Large intestine (tissue), 3 donors: ENCODE measurements around the gene H2AZ2. TPM values are rescaled to one million over a fixed set of nuclear protein-coding genes. Genes with fewer than 3 reads are reported as not detected.

Source experiments
- DNase-seq, 2 donors: peaks; one replicate each; pipeline versions ENCODE4 v3.0.0 to v3.0.0-alpha.2; 2013
- H3K27ac ChIP-seq: one replicate; pipeline ENCODE4 v1.5.1; 2013; ENCODE audit warnings: low read length
- H3K27me3 ChIP-seq: 2 replicates; pipeline ENCODE4 v1.6.1; 2013; ENCODE audit warnings: low read length; ENCODE audit not compliant: control insufficient read depth, insufficient read depth
- H3K36me3 ChIP-seq: 2 replicates; pipeline ENCODE4 v1.6.1; 2013; ENCODE audit warnings: low read length; ENCODE audit not compliant: control insufficient read depth, insufficient read depth
- H3K4me1 ChIP-seq: one replicate; pipeline ENCODE4 v1.6.1; 2013; ENCODE audit warnings: low read length; ENCODE audit not compliant: control insufficient read depth, insufficient read depth
- H3K4me3 ChIP-seq: one replicate; pipeline ENCODE4 v1.5.1; 2013; ENCODE audit warnings: low read length
- H3K9me3 ChIP-seq: one replicate; pipeline ENCODE4 v1.6.1; 2013; ENCODE audit warnings: mild to moderate bottlenecking, low read depth, low read length, moderate library complexity; ENCODE audit not compliant: control insufficient read depth
- WGBS: methylation state at CpG from one replicate; pipeline ENCODE4 v1.1.5; 2013; ENCODE audit warnings: low lambda C conversion rate; ENCODE audit not compliant: insufficient coverage; 5-methylcytosine and 5-hydroxymethylcytosine counted together
- polyA plus RNA-seq: library from polyadenylated mRNA; unstranded; fragments of 120-200 nt; gene quantifications from one replicate; pipeline ENCODE4 v1.2.1, GENCODE V29; 2013

Gene H2AZ2
- polyA plus RNA-seq, 1 donor = 161 TPM

GRCh38 chr7:44885394-44886317, 37.8 kb upstream of the H2AZ2 start, which contains the start of gene PURB:
TSS of gene PURB (minus strand) at chr7:44885530. CDS start at chr7:44885348, 182 bp downstream.
- Histone ChIP-seq H3K4me1 (peaks cover 20% of the 10 kb centered on the region), H3K27ac (peak within 1 kb of the TSS; percentile 98), H3K27me3 (no peaks in the 10 kb centered on the region), H3K4me3 (peak within 1 kb of the TSS; percentile 97), H3K9me3 (peaks cover 7% of the 10 kb centered on the region), H3K36me3 (peaks cover 4% of the 10 kb centered on the region)
- WGBS = 40% methylated on average over 1 of the region's 72 CpGs
- peak; percentile 95 to 96 for DNase-seq

DNA sequence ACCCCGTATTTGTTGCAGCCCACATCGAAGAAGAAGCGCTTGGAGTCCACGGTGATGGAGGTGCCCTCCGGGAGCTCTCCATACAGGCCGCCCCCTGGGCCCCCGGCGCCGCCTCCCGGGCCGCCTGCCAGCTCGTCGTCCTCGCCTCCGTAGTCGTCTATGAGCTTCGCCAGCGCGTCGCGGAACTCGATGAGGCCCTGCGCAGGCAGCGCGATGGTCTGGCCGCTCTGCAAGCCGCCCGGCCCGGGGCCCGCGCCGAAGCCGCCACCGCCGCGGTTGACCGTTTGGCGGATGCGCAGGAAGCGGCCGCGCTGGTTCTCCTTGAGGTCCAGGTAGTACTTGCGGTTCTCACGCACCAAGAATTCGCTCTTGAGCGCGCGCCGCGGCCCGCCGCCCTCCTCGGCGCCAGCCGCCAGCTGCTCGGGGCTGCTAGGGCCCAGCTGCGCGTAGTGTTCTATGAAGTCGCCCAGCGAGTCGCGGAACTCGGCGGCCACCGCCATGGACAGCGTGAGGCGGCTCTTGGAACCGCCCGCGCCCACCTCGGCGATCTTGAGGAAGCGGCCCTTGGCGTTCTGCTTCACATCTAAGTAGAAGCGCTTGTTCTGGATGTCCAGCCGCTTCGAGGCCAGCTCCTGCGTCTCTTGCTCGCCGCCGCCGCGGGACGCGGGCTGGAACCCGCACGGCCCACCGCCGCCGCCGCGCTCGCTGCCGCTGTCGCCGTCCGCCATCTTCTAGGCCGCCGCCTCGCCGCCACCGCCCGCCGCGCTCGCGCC, 36.9 kb upstream of the H2AZ2 start:
- peaks cover 7% of the 10 kb centered on the region for H3K9me3 ChIP-seq

DNA sequence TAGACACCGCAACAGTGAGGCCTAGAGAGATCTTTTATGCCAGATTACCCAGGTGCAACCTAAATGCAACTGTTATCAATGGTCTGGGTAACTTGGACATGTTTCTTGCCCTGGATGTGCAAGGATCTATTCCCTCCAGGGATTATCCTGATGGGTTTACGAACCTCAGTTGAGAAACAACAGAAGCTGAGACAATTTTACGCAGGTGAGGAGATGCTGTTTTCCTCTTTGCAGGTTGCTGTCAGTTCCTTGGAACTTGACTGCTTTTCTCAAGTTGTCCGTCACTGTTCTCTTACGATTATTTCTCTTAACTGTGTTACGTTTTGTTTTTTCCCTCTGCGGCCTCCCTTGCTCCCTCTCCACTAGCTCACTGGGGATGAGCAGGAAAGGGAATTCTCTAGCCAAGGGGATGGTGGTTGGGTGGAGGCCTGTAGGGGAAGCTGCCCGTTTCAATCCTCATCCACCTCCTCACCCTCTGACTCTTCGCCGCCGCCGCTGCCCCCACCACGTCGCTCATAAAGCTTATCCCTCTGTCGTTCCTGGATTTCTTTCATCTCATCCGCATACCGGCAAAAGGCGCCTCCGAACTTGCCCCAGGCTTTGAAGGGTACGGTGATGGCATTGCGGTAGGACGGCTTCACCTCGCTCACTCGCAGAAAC, 36.2 kb upstream of the H2AZ2 start:
- no peak for DNase-seq
- H3K4me3 ChIP-seq = peak overlapping the region; percentile 62
- H3K4me1 ChIP-seq = peaks cover 20% of the 10 kb centered on the region
- H3K9me3 ChIP-seq = peaks cover 7% of the 10 kb centered on the region
- WGBS = no CpG with 5 or more reads among the region's 24 CpGs
- peak overlapping the region; percentile 89 for H3K27ac ChIP-seq
- peaks cover 7% of the 10 kb centered on the region for H3K36me3 ChIP-seq
- H3K27me3 ChIP-seq = no peaks in the 10 kb centered on the region

More for the DNA sequence above, 36.9 kb upstream of the H2AZ2 start:
- WGBS = 0% methylated on average over 3 of the region's 107 CpGs
- H3K36me3 ChIP-seq = peaks cover 7% of the 10 kb centered on the region
- peak overlapping the region; percentile 62 for H3K4me3 ChIP-seq
- DNase-seq = peak; percentile 35 to 78
- H3K4me1 ChIP-seq = peaks cover 20% of the 10 kb centered on the region
- no peaks in the 10 kb centered on the region for H3K27me3 ChIP-seq
- peak overlapping the region; percentile 89 for H3K27ac ChIP-seq

DNA sequence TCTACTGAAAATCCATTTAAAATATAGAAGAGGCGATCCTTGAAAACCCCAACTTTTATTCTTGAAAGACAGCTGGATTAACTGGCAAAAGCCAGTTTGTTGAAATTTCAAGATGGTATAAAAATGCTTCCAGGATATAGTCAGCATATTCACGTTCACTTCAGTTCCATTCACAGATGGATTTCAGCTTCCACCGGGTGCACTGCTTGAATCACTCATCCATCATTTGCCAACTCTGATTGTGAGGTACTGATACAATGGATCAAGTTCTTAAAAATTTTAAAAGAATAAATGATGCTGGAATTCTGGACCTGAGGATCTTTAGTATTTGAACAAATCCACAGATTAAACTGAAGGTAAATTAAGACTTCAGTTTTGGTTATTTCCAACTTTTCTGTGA, 35.0 kb upstream of the H2AZ2 start:
- H3K4me3 ChIP-seq = no peak overlapping the region
- no peaks in the 10 kb centered on the region for H3K27me3 ChIP-seq
- DNase-seq = no peak
- WGBS = no CpG with 5 or more reads among the region's 3 CpGs
- peaks cover 20% of the 10 kb centered on the region for H3K4me1 ChIP-seq
- peaks cover 7% of the 10 kb centered on the region for H3K36me3 ChIP-seq
- peaks cover 7% of the 10 kb centered on the region for H3K9me3 ChIP-seq
- H3K27ac ChIP-seq = no peak overlapping the region

DNA sequence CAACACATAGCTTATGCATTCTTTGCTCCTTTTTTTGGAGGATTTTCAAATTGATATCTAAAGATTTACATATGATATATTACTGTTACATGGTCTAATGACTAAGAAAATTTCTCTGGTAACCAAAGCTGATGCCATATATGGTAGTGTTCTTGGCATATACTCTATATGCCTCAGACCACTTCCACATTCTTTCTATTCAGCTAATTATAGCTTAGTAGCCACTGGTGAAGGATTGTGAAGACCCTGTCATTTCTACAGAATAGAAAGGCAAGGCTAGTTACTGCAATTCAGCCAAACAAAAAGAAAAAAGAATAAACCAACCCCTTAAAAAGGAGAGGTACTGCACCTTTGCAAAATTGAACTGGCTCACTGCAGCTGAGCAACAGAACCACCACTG, 33.7 kb upstream of the H2AZ2 start:
- DNase-seq = no peak
- H3K4me3 ChIP-seq = peak overlapping the region; percentile 19

DNA sequence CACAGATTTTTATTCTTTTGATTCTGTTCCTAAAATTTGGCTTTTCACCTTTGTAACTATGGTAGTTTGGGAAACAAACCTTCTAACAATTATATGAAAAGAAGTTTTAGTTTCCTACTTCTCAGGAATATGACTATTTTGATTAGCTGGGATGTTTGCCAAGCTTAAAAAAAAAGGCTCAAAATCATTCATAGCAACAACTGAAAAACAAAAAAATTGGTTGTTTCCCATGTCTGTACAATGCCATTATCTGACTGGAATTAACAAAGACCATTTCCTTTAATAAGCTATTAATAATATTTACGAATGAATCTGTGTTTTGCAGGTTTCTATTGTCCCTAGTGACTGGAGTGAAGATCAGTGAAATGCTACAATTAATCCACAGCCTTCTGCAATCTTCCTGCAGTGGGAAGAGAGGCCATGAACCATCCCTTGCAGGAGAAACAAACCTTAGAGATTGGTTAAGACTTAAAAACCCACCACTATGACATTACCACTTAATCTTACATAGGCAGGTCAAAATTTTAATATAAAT, 33.2 kb upstream of the H2AZ2 start:
- Histone ChIP-seq H3K27me3 (no peaks in the 10 kb centered on the region), H3K27ac (no peak overlapping the region), H3K4me1 (peaks cover 20% of the 10 kb centered on the region), H3K9me3 (peaks cover 7% of the 10 kb centered on the region), H3K4me3 (peak overlapping the region; percentile 19), H3K36me3 (peaks cover 9% of the 10 kb centered on the region)
- WGBS = no CpG with 5 or more reads among the region's 1 CpG
- DNase-seq = no peak

More for the DNA sequence above, 33.7 kb upstream of the H2AZ2 start:
- peaks cover 9% of the 10 kb centered on the region for H3K36me3 ChIP-seq
- no peaks in the 10 kb centered on the region for H3K27me3 ChIP-seq
- H3K9me3 ChIP-seq = peaks cover 7% of the 10 kb centered on the region
- H3K4me1 ChIP-seq = peaks cover 20% of the 10 kb centered on the region
- no peak overlapping the region for H3K27ac ChIP-seq

- no peak overlapping the region for H3K4me3 ChIP-seq
- WGBS = 50% methylated on average over 2 of the region's 4 CpGs
- DNase-seq = no peak
Observed at GRCh38 chr7:44880317-44881018, 32.6 kb upstream of the H2AZ2 start.

GRCh38 chr7:44876393-44876792, 28.5 kb upstream of the H2AZ2 start:
- Histone ChIP-seq H3K9me3 (peaks cover 12% of the 10 kb centered on the region), H3K36me3 (peaks cover 5% of the 10 kb centered on the region), H3K4me3 (no peak overlapping the region), H3K4me1 (no peaks in the 10 kb centered on the region), H3K27ac (no peak overlapping the region), H3K27me3 (no peaks in the 10 kb centered on the region)
- DNase-seq = no peak
- 90% methylated on average over 2 of the region's 4 CpGs for WGBS

More at GRCh38 chr7:44880317-44881018, 32.6 kb upstream of the H2AZ2 start:
- Histone ChIP-seq H3K36me3 (peaks cover 9% of the 10 kb centered on the region), H3K27ac (no peak overlapping the region), H3K9me3 (peaks cover 7% of the 10 kb centered on the region), H3K27me3 (no peaks in the 10 kb centered on the region), H3K4me1 (peaks cover 18% of the 10 kb centered on the region)

DNA sequence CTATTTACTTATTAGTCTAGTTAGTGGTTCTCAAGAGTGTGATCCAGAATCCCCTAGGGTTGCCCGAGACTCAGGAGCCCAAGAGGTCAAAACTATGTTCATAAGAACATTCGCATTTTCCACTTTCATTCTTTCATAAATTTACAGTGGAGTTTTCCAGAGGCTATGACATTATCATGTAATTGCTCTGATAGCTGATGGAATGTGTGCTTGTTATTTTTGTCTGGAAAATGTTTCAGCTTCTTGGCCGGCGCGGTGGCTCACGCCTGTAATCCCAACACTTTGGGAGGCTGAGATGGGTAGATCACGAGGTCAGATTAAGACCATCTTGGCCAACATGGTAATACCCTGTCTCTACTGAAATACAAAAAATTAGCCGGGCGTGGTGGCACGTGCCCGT, 27.4 kb upstream of the H2AZ2 start:
- H3K36me3 ChIP-seq = peaks cover 2% of the 10 kb centered on the region
- no peaks in the 10 kb centered on the region for H3K4me1 ChIP-seq
- H3K27me3 ChIP-seq = no peaks in the 10 kb centered on the region
- H3K4me3 ChIP-seq = no peak overlapping the region
- DNase-seq = no peak
- WGBS = no CpG with 5 or more reads among the region's 11 CpGs
- H3K27ac ChIP-seq = no peak overlapping the region
- peaks cover 20% of the 10 kb centered on the region for H3K9me3 ChIP-seq
